ENCODE measurements around the gene PCBP3.
"Not testable (repeated sequence)": the region's sequence is repeated elsewhere in the genome, so short reads cannot be mapped to it uniquely, and the experiment has no call there.

The PCBP3 gene

GRCh38 chr21:45954921-45955320, 311.4 kb downstream of the PCBP3 start:
- TF ChIP-seq POLR2A (IDR thresholded peaks at IDR 0.05; ENCODE audit: extremely low read depth, insufficient read length): no peak
- TF ChIP-seq, protein P1, sequence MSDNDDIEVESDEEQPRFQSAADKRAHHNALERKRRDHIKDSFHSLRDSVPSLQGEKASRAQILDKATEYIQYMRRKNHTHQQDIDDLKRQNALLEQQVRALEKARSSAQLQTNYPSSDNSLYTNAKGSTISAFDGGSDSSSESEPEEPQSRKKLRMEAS (IDR thresholded peaks at IDR 0.05; ENCODE audit: low read depth, low read length): no peak
- DNase-seq (ENCODE audit: low read depth): no peak
- H3K4me3 ChIP-seq (ENCODE audit: low read depth, low read length): no peak overlapping the region

DNA sequence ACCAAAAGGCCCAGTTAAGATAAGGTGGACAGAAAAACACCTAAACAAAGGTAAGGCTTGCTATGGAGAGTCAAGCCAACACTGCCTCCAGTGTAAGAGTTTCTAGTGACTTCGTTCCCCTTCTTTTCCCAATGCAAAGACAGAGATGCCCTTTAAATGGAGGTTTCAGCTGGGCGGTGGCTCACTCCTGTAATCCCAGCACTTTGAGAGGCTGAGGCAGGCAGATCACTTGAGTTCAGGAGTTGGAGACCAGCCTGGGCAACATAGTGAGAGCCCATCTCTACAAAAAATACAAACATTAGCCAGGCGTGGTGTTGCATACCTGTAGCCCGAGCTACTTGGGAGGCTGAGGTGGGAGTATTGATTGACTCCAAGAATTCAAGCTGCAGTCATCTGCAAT, 314.0 kb downstream of the PCBP3 start:
- TF ChIP-seq, protein P1 (IDR thresholded peaks at IDR 0.05; ENCODE audit: low read depth, low read length): no peak
- TF ChIP-seq CTCF (IDR thresholded peaks at IDR 0.05; ENCODE audit: low read depth, low read length) (no peak), MYC (IDR thresholded peaks at IDR 0.05; ENCODE audit: low read depth, low read length) (no peak), POLR2A (IDR thresholded peaks at IDR 0.05; ENCODE audit: extremely low read depth, insufficient read length) (no peak)
- no peak overlapping the region for H3K4me3 ChIP-seq (ENCODE audit: low read depth, low read length)
- no peak for DNase-seq (ENCODE audit: low read depth)

DNA sequence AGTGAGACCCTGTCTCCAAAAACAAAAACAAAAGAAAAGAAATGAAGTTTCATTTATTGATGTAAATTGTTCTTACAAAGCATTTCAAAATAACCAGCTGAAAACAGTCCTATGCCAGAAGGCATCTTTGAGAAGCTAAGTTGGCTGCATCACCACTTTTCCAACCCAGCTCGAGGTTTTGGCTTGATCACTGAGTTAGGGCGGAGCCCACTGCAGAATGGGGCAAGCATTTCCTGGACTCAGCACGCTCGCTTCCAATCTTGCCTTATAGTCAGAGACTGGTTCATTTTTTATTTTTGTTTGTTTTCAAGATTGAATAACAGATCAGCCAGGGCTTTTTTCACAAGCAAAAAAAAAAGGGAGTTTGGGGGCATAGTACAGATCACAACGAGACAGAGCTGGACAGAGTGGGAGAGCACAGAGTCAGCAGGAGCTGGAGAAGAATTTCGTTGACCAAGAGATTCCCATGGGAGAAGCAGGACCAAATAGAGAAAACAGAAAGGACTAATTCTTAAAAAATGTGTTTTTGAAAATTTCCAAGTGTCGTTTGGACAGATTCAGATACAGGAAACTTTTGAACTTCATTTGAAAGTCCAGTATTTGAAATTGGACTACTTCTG, 314.6 kb downstream of the PCBP3 start:
- H3K4me3 ChIP-seq (ENCODE audit: low read depth, low read length): no peak overlapping the region
- no peak for TF ChIP-seq CTCF (IDR thresholded peaks at IDR 0.05; ENCODE audit: low read depth, low read length)
- no peak for TF ChIP-seq POLR2A (IDR thresholded peaks at IDR 0.05; ENCODE audit: extremely low read depth, insufficient read length)
- TF ChIP-seq, protein P1 (IDR thresholded peaks at IDR 0.05; ENCODE audit: low read depth, low read length): no peak
- no peak for TF ChIP-seq MYC (IDR thresholded peaks at IDR 0.05; ENCODE audit: low read depth, low read length)
- no peak for DNase-seq (ENCODE audit: low read depth)

GRCh38 chr21:45959182-45959581, 315.7 kb downstream of the PCBP3 start:
- H3K4me3 ChIP-seq (ENCODE audit: low read depth, low read length): no peak overlapping the region
- TF ChIP-seq POLR2A (IDR thresholded peaks at IDR 0.05; ENCODE audit: extremely low read depth, insufficient read length): no peak
- TF ChIP-seq, protein P1 (IDR thresholded peaks at IDR 0.05; ENCODE audit: low read depth, low read length): no peak
- TF ChIP-seq CTCF (IDR thresholded peaks at IDR 0.05; ENCODE audit: low read depth, low read length): no peak
- TF ChIP-seq MYC (IDR thresholded peaks at IDR 0.05; ENCODE audit: low read depth, low read length): no peak

GRCh38 chr21:45959779-45960390, 316.4 kb downstream of the PCBP3 start:
- TF ChIP-seq, protein P1 (IDR thresholded peaks at IDR 0.05; ENCODE audit: low read depth, low read length): no peak
- TF ChIP-seq CTCF (IDR thresholded peaks at IDR 0.05; ENCODE audit: low read depth, low read length): no peak
- no peak for TF ChIP-seq MYC (IDR thresholded peaks at IDR 0.05; ENCODE audit: low read depth, low read length)
- no peak for TF ChIP-seq POLR2A (IDR thresholded peaks at IDR 0.05; ENCODE audit: extremely low read depth, insufficient read length)
- no peak for DNase-seq (ENCODE audit: low read depth)
- H3K4me3 ChIP-seq (ENCODE audit: low read depth, low read length): no peak overlapping the region

More at GRCh38 chr21:45959182-45959581, 315.7 kb downstream of the PCBP3 start:
- DNase-seq (ENCODE audit: low read depth): no peak

DNA sequence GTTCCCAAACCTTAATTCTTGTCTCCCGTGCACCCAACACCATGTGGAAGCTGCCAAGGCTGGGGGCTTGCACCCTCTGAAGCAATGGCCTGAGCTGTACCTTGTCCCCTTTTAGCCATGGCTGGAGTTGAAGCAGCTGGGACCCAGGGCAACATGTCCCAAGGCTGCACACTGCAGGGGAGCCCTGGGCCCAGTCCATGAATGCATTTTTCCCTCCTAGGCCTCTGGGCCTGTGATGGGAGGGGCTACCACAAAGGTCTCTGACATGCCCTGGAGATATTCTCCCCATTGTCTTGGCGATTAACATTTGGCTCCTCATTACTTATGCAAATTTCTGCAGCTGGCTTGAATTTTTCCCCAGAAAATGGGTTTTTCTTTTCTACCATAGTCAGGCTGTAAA, 317.9 kb downstream of the PCBP3 start:
- DNase-seq (ENCODE audit: low read depth); H3K4me3 ChIP-seq (ENCODE audit: low read depth, low read length): not testable (repeated sequence)
